Caco-2 (cell line): ENCODE results near the gene MRPL17. TPM values are rescaled to one million over a fixed set of nuclear protein-coding genes. Genes with fewer than 3 reads are reported as not detected.

ENCODE experiments used
- BruUV-seq: library from RNA; stranded (reverse); fragments of 400-500 nt; replicated peaks from 2 replicates; lab custom pipeline; 2021; lab: Mats Ljungman, UMichigan
- CTCF ChIA-PET: fragments of 300-600 bp; sonication (Branson Sonifier 250); formaldehyde crosslinking; loops from one replicate; lab custom pipeline; 2022; ENCODE audit warnings: antibody characterized with exemption; lab: Charles Lee
- POLR2A ChIA-PET: fragments of 300-600 bp; sonication (Branson Sonifier 250); formaldehyde crosslinking; loops from one replicate; lab custom pipeline; 2022; ENCODE audit warnings: antibody characterized with exemption; lab: Charles Lee
- DNase-seq, 2 experiments: peaks; one replicate each; pipeline versions ENCODE4 v3.0.0 to v3.0.0-alpha.2; 2020 to 2022
- H3K27me3 ChIP-seq: replicated peaks from 2 replicates; pipeline ENCODE4 v1.6.0; 2011; ENCODE audit warnings: low read length; ENCODE audit not compliant: control insufficient read depth, insufficient read depth
- H3K36me3 ChIP-seq: 2 replicates; pipeline ENCODE4 v1.5.1; 2011; ENCODE audit warnings: low read length; ENCODE audit not compliant: control insufficient read depth, insufficient read depth
- H3K4me1 ChIP-seq: fragments of 250-450 bp; sonication (Bioruptor Pico); 2 replicates; pipeline ENCODE4 v1.5.1; 2020; ENCODE audit warnings: mild to moderate bottlenecking
- H3K4me3 ChIP-seq: 2 replicates; pipeline ENCODE4 v1.5.1; 2011; ENCODE audit warnings: low read depth, mild to moderate bottlenecking, control low read depth, low read length
- H3K9me3 ChIP-seq: fragments of 250-450 bp; sonication (Bioruptor Pico); 2 replicates; pipeline ENCODE4 v1.5.1; 2020; ENCODE audit warnings: mild to moderate bottlenecking, moderate library complexity
- H3K27ac Mint-ChIP-seq: one replicate; pipeline ENCODE4 v1.8.0; 2022; ENCODE audit warnings: mixed read lengths; ENCODE audit not compliant: unreplicated experiment
- H3K27me3 Mint-ChIP-seq: one replicate; pipeline ENCODE4 v1.8.0; 2022; ENCODE audit warnings: mixed read lengths; ENCODE audit not compliant: insufficient read depth, unreplicated experiment
- H3K36me3 Mint-ChIP-seq: one replicate; pipeline ENCODE4 v1.8.0; 2022; ENCODE audit warnings: mild to moderate bottlenecking, mixed read lengths; ENCODE audit not compliant: insufficient read depth, unreplicated experiment
- H3K4me1 Mint-ChIP-seq: one replicate; pipeline ENCODE4 v1.8.0; 2022; ENCODE audit warnings: low read depth, mixed read lengths; ENCODE audit not compliant: unreplicated experiment
- H3K4me3 Mint-ChIP-seq: one replicate; pipeline ENCODE4 v1.8.0; 2022; ENCODE audit warnings: mild to moderate bottlenecking, moderate library complexity, mixed read lengths; ENCODE audit not compliant: unreplicated experiment
- H3K9me3 Mint-ChIP-seq: one replicate; pipeline ENCODE4 v1.8.0; 2022; ENCODE audit warnings: mixed read lengths; ENCODE audit not compliant: unreplicated experiment
- intact Hi-C: fragments of 100-400 bp; cut with micrococcal nuclease; formaldehyde crosslinking; loops from one replicate; pipeline ENCODE4 v1.10.0; 2022; ENCODE audit not compliant: unreplicated experiment
- total RNA-seq: library from RNA; stranded (reverse); gene quantifications from 2 replicates; pipeline ENCODE4 v1.2.3, GENCODE V29; 2022
- TF ChIP-seq, protein P1 (sequence below), 2 experiments: fragments of 200-600 bp in 1 of 2; IDR thresholded peaks; 1 replicate in 1 of 2; 2 replicates in 1 of 2; pipeline versions ENCODE4 v1.5.1 to v1.8.0; 2011 to 2022; ENCODE audit warnings: antibody characterized with exemption in 1 of 2, control low read depth in 1 of 2, inconsistent platforms in 1 of 2, low read depth in 1 of 2, low read length in 1 of 2, mild to moderate bottlenecking in 1 of 2, moderate library complexity in 1 of 2; ENCODE audit not compliant: insufficient read depth in 1 of 2, severe bottlenecking in 1 of 2, unreplicated experiment in 1 of 2

Gene MRPL17
- total RNA-seq, 1 experiment from 2014 or later: 60.8 TPM

- no peaks in the 10 kb centered on the region for H3K4me1 ChIP-seq
- Mint-ChIP-seq H3K27me3 (peaks cover 12% of the 10 kb centered on the region), H3K36me3 (no peaks in the 10 kb centered on the region), H3K4me1 (no peaks in the 10 kb centered on the region), H3K27ac (no peak overlapping the region), H3K4me3 (no peak overlapping the region), H3K9me3 (no peaks in the 10 kb centered on the region)
- POLR2A ChIA-PET: no interaction called here
- TF ChIP-seq, protein P1, sequence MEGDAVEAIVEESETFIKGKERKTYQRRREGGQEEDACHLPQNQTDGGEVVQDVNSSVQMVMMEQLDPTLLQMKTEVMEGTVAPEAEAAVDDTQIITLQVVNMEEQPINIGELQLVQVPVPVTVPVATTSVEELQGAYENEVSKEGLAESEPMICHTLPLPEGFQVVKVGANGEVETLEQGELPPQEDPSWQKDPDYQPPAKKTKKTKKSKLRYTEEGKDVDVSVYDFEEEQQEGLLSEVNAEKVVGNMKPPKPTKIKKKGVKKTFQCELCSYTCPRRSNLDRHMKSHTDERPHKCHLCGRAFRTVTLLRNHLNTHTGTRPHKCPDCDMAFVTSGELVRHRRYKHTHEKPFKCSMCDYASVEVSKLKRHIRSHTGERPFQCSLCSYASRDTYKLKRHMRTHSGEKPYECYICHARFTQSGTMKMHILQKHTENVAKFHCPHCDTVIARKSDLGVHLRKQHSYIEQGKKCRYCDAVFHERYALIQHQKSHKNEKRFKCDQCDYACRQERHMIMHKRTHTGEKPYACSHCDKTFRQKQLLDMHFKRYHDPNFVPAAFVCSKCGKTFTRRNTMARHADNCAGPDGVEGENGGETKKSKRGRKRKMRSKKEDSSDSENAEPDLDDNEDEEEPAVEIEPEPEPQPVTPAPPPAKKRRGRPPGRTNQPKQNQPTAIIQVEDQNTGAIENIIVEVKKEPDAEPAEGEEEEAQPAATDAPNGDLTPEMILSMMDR (IDR thresholded peaks at IDR 0.05; ENCODE audit: insufficient read depth in 1 of 2, low read depth in 1 of 2, low read length in 1 of 2, severe bottlenecking in 1 of 2, unreplicated experiment in 1 of 2): no peak
- CTCF ChIA-PET: interaction anchor here (0.7 kb wide), 1 partner anchor 128 kb away, joined by 3 read pairs; no protein-coding TSS in a partner anchor
- H3K9me3 ChIP-seq: no peaks in the 10 kb centered on the region
- H3K27me3 ChIP-seq: peaks cover 1% of the 10 kb centered on the region
- BruUV-seq: no TSS peak
- H3K4me3 ChIP-seq: no peak overlapping the region
- DNase-seq: no peak
- intact Hi-C loops: no loop called here
- H3K36me3 ChIP-seq: no peaks in the 10 kb centered on the region
Measured at GRCh38 chr11:6656936-6657335, 26.2 kb downstream of the MRPL17 start.

DNA sequence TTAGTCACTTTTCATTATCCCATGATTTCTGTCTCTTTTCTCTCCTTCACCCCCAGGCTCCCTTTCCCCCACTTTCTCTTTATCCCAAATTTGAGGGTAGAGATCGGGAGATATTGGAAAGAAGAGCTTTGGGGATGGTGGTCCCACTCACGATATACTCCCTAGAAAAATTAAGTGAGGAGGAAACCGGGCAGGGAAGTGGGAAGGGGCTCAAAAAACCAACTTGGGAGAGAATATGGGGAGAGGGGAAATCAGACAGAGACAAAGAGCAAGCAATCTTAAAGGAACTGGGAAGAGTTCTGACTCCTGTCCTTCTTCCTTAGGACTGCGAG is 26.6 kb downstream of the MRPL17 start:
- TF ChIP-seq, protein P1 (IDR thresholded peaks at IDR 0.05; ENCODE audit: insufficient read depth in 1 of 2, low read depth in 1 of 2, low read length in 1 of 2, severe bottlenecking in 1 of 2, unreplicated experiment in 1 of 2): no peak
- intact Hi-C loops: no loop called here
- CTCF ChIA-PET: interaction anchor here (0.7 kb wide), 1 partner anchor 127 kb away, joined by 3 read pairs; no protein-coding TSS in a partner anchor
- POLR2A ChIA-PET: no interaction called here
- H3K36me3 Mint-ChIP-seq: no peaks in the 10 kb centered on the region
- H3K27ac Mint-ChIP-seq: no peak overlapping the region
- H3K27me3 Mint-ChIP-seq: peaks cover 12% of the 10 kb centered on the region
- H3K4me3 Mint-ChIP-seq: peak overlapping the region; percentile 74
- Histone ChIP-seq H3K9me3 (no peaks in the 10 kb centered on the region), H3K27me3 (peaks cover 1% of the 10 kb centered on the region), H3K4me3 (no peak overlapping the region), H3K36me3 (no peaks in the 10 kb centered on the region), H3K4me1 (no peaks in the 10 kb centered on the region)
- no peaks in the 10 kb centered on the region for H3K9me3 Mint-ChIP-seq
- BruUV-seq: no TSS peak
- H3K4me1 Mint-ChIP-seq: no peaks in the 10 kb centered on the region
- no peak for DNase-seq

GRCh38 chr11:6655790-6656583 is 27.2 kb downstream of the MRPL17 start, which contains the start of gene DCHS1:
TSS of gene DCHS1 (minus strand) at chr11:6655809. CDS start at chr11:6641613, 14,196 bp downstream.
- H3K27ac Mint-ChIP-seq: no peak within 1 kb of the TSS
- H3K4me3 Mint-ChIP-seq: peak within 1 kb of the TSS; percentile 74
- Histone ChIP-seq H3K4me3 (peak within 1 kb of the TSS; percentile 34), H3K36me3 (no peaks in the 10 kb centered on the region), H3K4me1 (0 out of 2 replicates have a peak, but pooled peaks cover under 1% of the 10 kb centered on the region), H3K27me3 (peaks cover 1% of the 10 kb centered on the region), H3K9me3 (no peaks in the 10 kb centered on the region)
- POLR2A ChIA-PET: no interaction called here
- intact Hi-C loops: no loop called here
- H3K27me3 Mint-ChIP-seq: peaks cover 12% of the 10 kb centered on the region
- no peaks in the 10 kb centered on the region for H3K36me3 Mint-ChIP-seq
- no TSS peak for BruUV-seq
- TF ChIP-seq, protein P1 (IDR thresholded peaks at IDR 0.05; ENCODE audit: insufficient read depth in 1 of 2, low read depth in 1 of 2, low read length in 1 of 2, severe bottlenecking in 1 of 2, unreplicated experiment in 1 of 2): no peak
- CTCF ChIA-PET: no interaction called here
- H3K4me1 Mint-ChIP-seq: no peaks in the 10 kb centered on the region
- peak in 1 of 2 experiments; percentile 28 for DNase-seq
- no peaks in the 10 kb centered on the region for H3K9me3 Mint-ChIP-seq
